Muscle of back (tissue), 13 donors: Measurements from ENCODE around the gene CHST7. TPM values are rescaled to one million over a fixed set of nuclear protein-coding genes. Genes with fewer than 3 reads are reported as not detected.
"Not testable (repeated sequence)": the region's sequence is repeated elsewhere in the genome, so short reads cannot be mapped to it uniquely, and the experiment has no call there.

Source experiments
- DNase-seq, 3 donors: peaks; one replicate each; pipeline versions ENCODE4 v3.0.0 to v3.0.0-alpha.2; 2013
- long read RNA-seq, 9 donors: transcript quantifications; one replicate each; lab custom pipeline, GENCODE V29; 2026
- polyA plus RNA-seq, 10 donors: library from polyadenylated mRNA; unstranded; fragments of 120-200 nt; gene quantifications; one replicate each; pipeline ENCODE4 v1.2.1, GENCODE V29; 2013; ENCODE audit not compliant: insufficient read length in 10 of 10

Gene CHST7
- polyA plus RNA-seq, result 1 to 10 TPM; 3.3 to 5.8 (median 4.1) TPM
- long read RNA-seq, donor 1, partial matches to known transcripts, result 0 of 3 reads
- long read RNA-seq, donor 1, other reads (novel, unspliced or antisense), result 0 of 3 reads
- long read RNA-seq, donor 2, partial matches to known transcripts, result 0 of 3 reads
- long read RNA-seq, donor 2, other reads (novel, unspliced or antisense), result 0 of 3 reads
- long read RNA-seq, donor 3, result 0 reads
- long read RNA-seq, donor 4, partial matches to known transcripts, result 0 of 1 reads
- long read RNA-seq, donor 4, other reads (novel, unspliced or antisense), result 0 of 1 reads
- long read RNA-seq, donor 5, partial matches to known transcripts, result 0 of 3 reads
- long read RNA-seq, donor 5, other reads (novel, unspliced or antisense), result 0 of 3 reads
- long read RNA-seq, donor 6, partial matches to known transcripts, result 0 of 2 reads
- long read RNA-seq, donor 6, other reads (novel, unspliced or antisense), result 0 of 2 reads
- long read RNA-seq, donor 7, partial matches to known transcripts, result 0 of 2 reads
- long read RNA-seq, donor 7, other reads (novel, unspliced or antisense), result 0 of 2 reads
- long read RNA-seq, donor 8, partial matches to known transcripts, result 0 of 1 reads
- long read RNA-seq, donor 8, other reads (novel, unspliced or antisense), result 0 of 1 reads
- long read RNA-seq, donor 9, result 0 reads

GRCh38 chrX:46573331-46573891 is at the start of gene CHST7:
CHST7 (plus strand) TSS chrX:46573765; CDS start chrX:46573932, 167 bp downstream.
- peak in 2 of 3 donors; percentile 32 to 72 for DNase-seq

GRCh38 chrX:46528640-46529039 is 44.9 kb upstream of the CHST7 start:
- not testable (repeated sequence) for DNase-seq

GRCh38 chrX:46529740-46530403 is 43.7 kb upstream of the CHST7 start:
- DNase-seq, result not testable (repeated sequence)

GRCh38 chrX:46530404-46530908 is 43.1 kb upstream of the CHST7 start:
- DNase-seq, result not testable (repeated sequence)

GRCh38 chrX:46531442-46531841 is 42.1 kb upstream of the CHST7 start:
- DNase-seq, result no peak

GRCh38 chrX:46543441-46543840 is 30.1 kb upstream of the CHST7 start:
- no peak for DNase-seq

GRCh38 chrX:46544527-46544926 is 29.0 kb upstream of the CHST7 start:
- not testable (repeated sequence) for DNase-seq

GRCh38 chrX:46545111-46546005 is 28.2 kb upstream of the CHST7 start, which contains the start of gene ZNF674:
ZNF674 (minus strand) TSS chrX:46545421; CDS start chrX:46542087, 3,334 bp downstream.
- peak; percentile 91 to 95 (median 93) for DNase-seq

GRCh38 chrX:46547857-46548256 is 25.7 kb upstream of the CHST7 start:
- DNase-seq, result peak in 1 of 3 donors; percentile 47

- DNase-seq, result no peak
Observed at GRCh38 chrX:46549914-46550313, 23.7 kb upstream of the CHST7 start.

GRCh38 chrX:46551494-46552128 is 22.0 kb upstream of the CHST7 start:
- no peak for DNase-seq

GRCh38 chrX:46553935-46554334 is 19.6 kb upstream of the CHST7 start:
- no peak for DNase-seq

- peak in 1 of 3 donors; percentile 11 for DNase-seq
Observed at GRCh38 chrX:46554942-46555341, 18.6 kb upstream of the CHST7 start.

GRCh38 chrX:46559062-46559461 is 14.5 kb upstream of the CHST7 start:
- no peak for DNase-seq

- no peak for DNase-seq
Observed at GRCh38 chrX:46561824-46562657, 11.5 kb upstream of the CHST7 start.

GRCh38 chrX:46567388-46567787 is 6.2 kb upstream of the CHST7 start:
- DNase-seq, result no peak

- no peak for DNase-seq
Observed at GRCh38 chrX:46569621-46570020, 3.9 kb upstream of the CHST7 start.

- no peak for DNase-seq
Observed at GRCh38 chrX:46571423-46572339, 1.9 kb upstream of the CHST7 start.
